HEK293T (cell line): ENCODE measurements around the gene P2RY2.

ENCODE experiments used
- ARNT ChIP-seq: fragments of 450-650 bp; IDR thresholded peaks from 2 replicates; pipeline ENCODE4 v1.6.1; 2017; ENCODE audit warnings: mild to moderate bottlenecking
- BHLHE40 ChIP-seq: fragments of 450-650 bp; IDR thresholded peaks from 2 replicates; pipeline ENCODE4 v1.6.1; 2016; ENCODE audit warnings: mild to moderate bottlenecking, moderate library complexity, borderline replicate concordance
- CTBP1 ChIP-seq: fragments of 450-650 bp; IDR thresholded peaks from 2 replicates; pipeline ENCODE4 v1.6.1; 2016; ENCODE audit warnings: borderline replicate concordance
- FOXA1 ChIP-seq: fragments of 450-650 bp; IDR thresholded peaks from 2 replicates; pipeline ENCODE4 v1.6.1; 2016; ENCODE audit warnings: mild to moderate bottlenecking
- FOXK2 ChIP-seq: fragments of 450-650 bp; IDR thresholded peaks from 2 replicates; pipeline ENCODE4 v1.6.1; 2016; ENCODE audit warnings: mild to moderate bottlenecking
- FOXM1 ChIP-seq: fragments of 450-650 bp; IDR thresholded peaks from 2 replicates; pipeline ENCODE4 v1.6.1; 2017; ENCODE audit warnings: mild to moderate bottlenecking, borderline replicate concordance
- HDGF ChIP-seq: fragments of 450-650 bp; IDR thresholded peaks from 2 replicates; pipeline ENCODE4 v1.6.1; 2017; ENCODE audit warnings: antibody characterized with exemption, borderline replicate concordance
- L3MBTL2 ChIP-seq: fragments of 450-650 bp; conservative IDR thresholded peaks from 2 replicates; pipeline ENCODE4 v1.6.1; 2016; ENCODE audit warnings: mild to moderate bottlenecking
- LEF1 ChIP-seq: fragments of 450-650 bp; IDR thresholded peaks from 2 replicates; pipeline ENCODE4 v1.6.1; 2017; ENCODE audit warnings: mild to moderate bottlenecking, borderline replicate concordance
- SP1 ChIP-seq: fragments of 450-650 bp; IDR thresholded peaks from 2 replicates; pipeline ENCODE4 v1.6.1; 2017
- SUZ12 ChIP-seq: fragments of 450-650 bp; IDR thresholded peaks from 2 replicates; pipeline ENCODE4 v1.6.1; 2016; ENCODE audit warnings: mild to moderate bottlenecking
- TARDBP ChIP-seq: fragments of 450-650 bp; IDR thresholded peaks from 2 replicates; pipeline ENCODE4 v1.6.1; 2016
- ZNF384 ChIP-seq: fragments of 450-650 bp; IDR thresholded peaks from 2 replicates; pipeline ENCODE4 v1.6.1; 2016
- TF ChIP-seq, protein P1 (sequence below): fragments of 450-650 bp; IDR thresholded peaks from 2 replicates; pipeline ENCODE4 v1.6.1; 2016

DNA sequence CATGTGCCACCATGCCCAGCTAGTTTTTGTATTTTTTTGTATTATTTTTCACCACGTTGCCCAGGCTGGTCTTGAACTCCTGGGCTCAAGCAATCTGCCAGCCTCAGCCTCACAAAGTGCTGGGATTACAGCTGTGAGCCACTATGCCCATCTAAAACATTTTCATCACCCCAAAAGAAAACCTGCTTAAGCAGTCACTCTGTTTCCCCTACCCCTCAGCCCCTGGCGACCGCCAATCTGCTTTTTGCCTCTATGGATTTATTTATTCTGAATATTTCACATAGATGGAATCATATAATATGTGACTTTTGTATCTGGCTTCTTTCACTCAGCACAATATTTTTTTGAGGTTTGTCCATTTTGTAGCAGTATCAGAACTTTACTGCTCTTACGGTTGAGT lies 18.6 kb upstream of the P2RY2 start:
- no peak for TF ChIP-seq FOXA1
- TF ChIP-seq, protein P1, sequence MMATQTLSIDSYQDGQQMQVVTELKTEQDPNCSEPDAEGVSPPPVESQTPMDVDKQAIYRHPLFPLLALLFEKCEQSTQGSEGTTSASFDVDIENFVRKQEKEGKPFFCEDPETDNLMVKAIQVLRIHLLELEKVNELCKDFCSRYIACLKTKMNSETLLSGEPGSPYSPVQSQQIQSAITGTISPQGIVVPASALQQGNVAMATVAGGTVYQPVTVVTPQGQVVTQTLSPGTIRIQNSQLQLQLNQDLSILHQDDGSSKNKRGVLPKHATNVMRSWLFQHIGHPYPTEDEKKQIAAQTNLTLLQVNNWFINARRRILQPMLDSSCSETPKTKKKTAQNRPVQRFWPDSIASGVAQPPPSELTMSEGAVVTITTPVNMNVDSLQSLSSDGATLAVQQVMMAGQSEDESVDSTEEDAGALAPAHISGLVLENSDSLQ = no peak
- no peak for TF ChIP-seq HDGF
- no peak for TF ChIP-seq BHLHE40
- no peak for TF ChIP-seq ARNT
- no peak for TF ChIP-seq FOXM1
- TF ChIP-seq SP1 = no peak
- TF ChIP-seq SUZ12 = no peak
- TF ChIP-seq LEF1 = no peak
- no peak for TF ChIP-seq L3MBTL2
- TF ChIP-seq CTBP1 = no peak
- TF ChIP-seq FOXK2 = no peak
- TF ChIP-seq ZNF384 = no peak
- no peak for TF ChIP-seq TARDBP
